ENCODE measurements around the gene LYPD6B. TPM values are rescaled to one million over a fixed set of nuclear protein-coding genes. Genes with fewer than 3 reads are reported as not detected.
"Not testable (repeated sequence)": the region's sequence is repeated elsewhere in the genome, so short reads cannot be mapped to it uniquely, and the experiment has no call there.

LYPD6B gene
- total RNA-seq, 1 donor from 2014 or later: not detected

- DNase-seq (ENCODE audit: low read depth, low spot score): no peak
Observed at GRCh38 chr2:149189769-149190168, 151.3 kb downstream of the LYPD6B start.

GRCh38 chr2:149191915-149192314 is 153.4 kb downstream of the LYPD6B start:
- no peak for DNase-seq (ENCODE audit: low read depth, low spot score)

- DNase-seq (ENCODE audit: low read depth, low spot score): no peak
Observed at GRCh38 chr2:149192427-149192826, 153.9 kb downstream of the LYPD6B start.

- no peak for DNase-seq (ENCODE audit: low read depth, low spot score)
Observed at GRCh38 chr2:149200109-149200520, 161.6 kb downstream of the LYPD6B start.

- DNase-seq (ENCODE audit: low read depth, low spot score): no peak
Observed at GRCh38 chr2:149204686-149205085, 166.2 kb downstream of the LYPD6B start.

- DNase-seq (ENCODE audit: low read depth, low spot score): no peak
Observed at GRCh38 chr2:149205143-149205542, 166.6 kb downstream of the LYPD6B start.

- no peak for DNase-seq (ENCODE audit: low read depth, low spot score)
Observed at GRCh38 chr2:149213764-149214493, 175.4 kb downstream of the LYPD6B start.

GRCh38 chr2:149218497-149218896 is 180.0 kb downstream of the LYPD6B start:
- DNase-seq (ENCODE audit: low read depth, low spot score): no peak

- DNase-seq (ENCODE audit: low read depth, low spot score): no peak
Observed at GRCh38 chr2:149219856-149220255, 181.4 kb downstream of the LYPD6B start.

GRCh38 chr2:149221002-149221401 is 182.5 kb downstream of the LYPD6B start:
- no peak for DNase-seq (ENCODE audit: low read depth, low spot score)

- no peak for DNase-seq (ENCODE audit: low read depth, low spot score)
Observed at GRCh38 chr2:149221898-149222297, 183.4 kb downstream of the LYPD6B start.

GRCh38 chr2:149223472-149224095 is 185.1 kb downstream of the LYPD6B start:
- DNase-seq (ENCODE audit: low read depth, low spot score): no peak

GRCh38 chr2:149224543-149224942 is 186.0 kb downstream of the LYPD6B start:
- DNase-seq (ENCODE audit: low read depth, low spot score): no peak

GRCh38 chr2:149225446-149225845 is 186.9 kb downstream of the LYPD6B start:
- no peak for DNase-seq (ENCODE audit: low read depth, low spot score)

- DNase-seq (ENCODE audit: low read depth, low spot score): no peak
Observed at GRCh38 chr2:149226790-149227189, 188.3 kb downstream of the LYPD6B start.

- DNase-seq (ENCODE audit: low read depth, low spot score): no peak
Observed at GRCh38 chr2:149235816-149236375, 197.4 kb downstream of the LYPD6B start.

GRCh38 chr2:149236410-149236809 is 197.9 kb downstream of the LYPD6B start:
- no peak for DNase-seq (ENCODE audit: low read depth, low spot score)

GRCh38 chr2:149246186-149246585 is 207.7 kb downstream of the LYPD6B start:
- DNase-seq (ENCODE audit: low read depth, low spot score): no peak

GRCh38 chr2:149251436-149251835 is 212.9 kb downstream of the LYPD6B start:
- DNase-seq (ENCODE audit: low read depth, low spot score): not testable (repeated sequence)

- not testable (repeated sequence) for DNase-seq (ENCODE audit: low read depth, low spot score)
Observed at GRCh38 chr2:149256877-149257276, 218.4 kb downstream of the LYPD6B start.

GRCh38 chr2:149258531-149258930 is 220.0 kb downstream of the LYPD6B start:
- DNase-seq (ENCODE audit: low read depth, low spot score): no peak

GRCh38 chr2:149259136-149259535 is 220.6 kb downstream of the LYPD6B start:
- DNase-seq (ENCODE audit: low read depth, low spot score): no peak

GRCh38 chr2:149261692-149262091 is 223.2 kb downstream of the LYPD6B start:
- no peak for DNase-seq (ENCODE audit: low read depth, low spot score)
